Keratinocyte (primary cell): ENCODE measurements around the gene BCL2. TPM values are rescaled to one million over a fixed set of nuclear protein-coding genes. Genes with fewer than 3 reads are reported as not detected.

Source experiments
- DNase-seq: peaks from one replicate; pipeline ENCODE4 v3.0.0-alpha.2; 2011; ENCODE audit warnings: low read depth, missing footprints, low spot score
- FAIRE-seq: peaks from 2 replicates; lab custom pipeline; 2011; peaks lifted over from hg19 to GRCh38; lab: Jason Lieb, UNC
- H2AFZ ChIP-seq: 2 replicates; pipeline ENCODE4 v1.6.0; 2012; ENCODE audit warnings: low read length, control low read depth, inconsistent platforms; ENCODE audit not compliant: control insufficient read depth
- H3K27ac ChIP-seq: 2 replicates; pipeline ENCODE4 v1.5.1; 2011; ENCODE audit warnings: low read length; ENCODE audit not compliant: control insufficient read depth, insufficient read depth
- H3K27me3 ChIP-seq: 3 replicates; pipeline ENCODE4 v1.6.0; 2011; ENCODE audit warnings: low read length; ENCODE audit not compliant: control insufficient read depth, insufficient read depth; ENCODE audit errors: extremely low read depth
- H3K36me3 ChIP-seq, 2 experiments: 2 replicates in 1 of 2; 3 replicates in 1 of 2; pipeline ENCODE4 v1.5.1; 2011; ENCODE audit warnings: low read length in 2 of 2, mild to moderate bottlenecking in 1 of 2; ENCODE audit not compliant: control insufficient read depth in 2 of 2, insufficient read depth in 2 of 2; ENCODE audit errors: extremely low read depth in 1 of 2
- H3K4me1 ChIP-seq: 3 replicates; pipeline ENCODE4 v1.5.1; 2011; ENCODE audit warnings: low read length; ENCODE audit not compliant: control insufficient read depth, insufficient read depth; ENCODE audit errors: extremely low read depth
- H3K4me2 ChIP-seq: 3 replicates; pipeline ENCODE4 v1.6.0; 2011; ENCODE audit warnings: low read depth, low read length; ENCODE audit not compliant: control insufficient read depth, insufficient read depth; ENCODE audit errors: extremely low read depth
- H3K4me3 ChIP-seq, 3 experiments: fragments of 200-600 bp in 1 of 3; sonication (generic) in 1 of 3; 2 replicates in 2 of 3; 3 replicates in 1 of 3; pipeline ENCODE4 v1.5.1; 2011 to 2016; ENCODE audit warnings: low read length in 3 of 3, mild to moderate bottlenecking in 3 of 3, control low read depth in 2 of 3, inconsistent platforms in 1 of 3, low read depth in 1 of 3, mixed read lengths in 1 of 3, mixed run types in 1 of 3, moderate library complexity in 1 of 3; ENCODE audit not compliant: control insufficient read depth in 2 of 3, insufficient read depth in 2 of 3; ENCODE audit errors: extremely low read depth in 1 of 3
- H3K79me2 ChIP-seq: 2 replicates; pipeline ENCODE4 v1.6.0; 2012; ENCODE audit warnings: low read length; ENCODE audit not compliant: control insufficient read depth, insufficient read depth
- H3K9ac ChIP-seq: 3 replicates; pipeline ENCODE4 v1.6.0; 2011; ENCODE audit warnings: low read length; ENCODE audit not compliant: control insufficient read depth, insufficient read depth; ENCODE audit errors: extremely low read depth
- H3K9me1 ChIP-seq: 3 replicates; pipeline ENCODE4 v1.6.0; 2011; ENCODE audit warnings: low read length; ENCODE audit not compliant: control insufficient read depth, insufficient read depth; ENCODE audit errors: extremely low read depth
- H3K9me3 ChIP-seq: 2 replicates; pipeline ENCODE4 v1.5.1; 2012; ENCODE audit warnings: low read depth, low read length; ENCODE audit not compliant: control insufficient read depth
- H4K20me1 ChIP-seq: 3 replicates; pipeline ENCODE4 v1.6.0; 2011; ENCODE audit warnings: low read length; ENCODE audit not compliant: control insufficient read depth, insufficient read depth; ENCODE audit errors: extremely low read depth
- CTCF ChIP-seq, 3 experiments: IDR thresholded peaks in 1 of 3; conservative IDR thresholded peaks in 1 of 3; optimal IDR thresholded peaks in 1 of 3; 2 replicates in 2 of 3; 3 replicates in 1 of 3; pipeline versions ENCODE3 to v1.5.1; 2011; ENCODE audit warnings: low read length in 3 of 3, mild to moderate bottlenecking in 3 of 3, moderate library complexity in 2 of 3, control low read depth in 1 of 3, inconsistent platforms in 1 of 3; ENCODE audit not compliant: insufficient read depth in 2 of 3; ENCODE audit errors: extremely low read depth in 1 of 3
- EZH2 ChIP-seq: IDR thresholded peaks from one replicate; pipeline ENCODE4 v1.6.1; 2012; ENCODE audit warnings: inconsistent platforms, mild to moderate bottlenecking, low read length, moderate library complexity
- dilution Hi-C: fragments of 300-500 bp; cut with MboI; formaldehyde crosslinking; loops from one replicate; pipeline ENCODE4 v1.7.0; 2020; ENCODE audit warnings: low sequenced_read_pairs; ENCODE audit not compliant: extremely low pct_ligation_motif_present
- polyA plus RNA-seq, 5 experiments: library from polyadenylated mRNA; depleted of rRNA in 3 of 5; stranded (reverse) in 3 of 5; stranded (forward) in 1 of 5; unstranded in 1 of 5; fragments of >200 nt; gene quantifications; 1 replicate in 1 of 5; 2 replicates in 3 of 5; 3 replicates in 1 of 5; pipeline versions ENCODE4 v1.2.1 to v1.2.3, GENCODE V29; 2011 to 2012; ENCODE audit warnings: missing spikeins in 2 of 5, low read depth in 1 of 5, low replicate concordance in 1 of 5

Gene BCL2
- polyA plus RNA-seq, 1 donor (not counting 4 experiments of a cell fraction or from before 2014, with no cell fraction given) = 0.30 TPM

GRCh38 chr18:63331105-63331504, 11.5 kb upstream of the BCL2 start:
- FAIRE-seq (no peak), DNase-seq (no peak)
- H3K36me3 ChIP-seq = peaks cover 29 to 30% of the 10 kb centered on the region in 2 experiments
- no peaks in the 10 kb centered on the region for H3K27me3 ChIP-seq
- no peak overlapping the region for H3K4me3 ChIP-seq
- no peak overlapping the region for H3K9ac ChIP-seq
- peaks cover 6% of the 10 kb centered on the region for H3K4me1 ChIP-seq
- H3K9me3 ChIP-seq = no peaks in the 10 kb centered on the region
- no peak overlapping the region for H3K27ac ChIP-seq
- peaks cover 3% of the 10 kb centered on the region for H3K79me2 ChIP-seq
- H3K9me1 ChIP-seq = no peaks in the 10 kb centered on the region
- H2AFZ ChIP-seq = no peak overlapping the region
- dilution Hi-C loops = no loop called here
- H3K4me2 ChIP-seq = no peak overlapping the region
- TF ChIP-seq EZH2 (no peak), CTCF (optimal IDR thresholded peaks at IDR 0.05 in 1 of 3, IDR thresholded peaks at IDR 0.05 in 1 of 3, conservative IDR thresholded peaks at IDR 0.05 in 1 of 3; ENCODE audit: extremely low read depth in 1 of 3, insufficient read depth in 2 of 3, low read length in 3 of 3) (no peak)
- no peaks in the 10 kb centered on the region for H4K20me1 ChIP-seq

- DNase-seq (no peak), FAIRE-seq (no peak)
- no peaks in the 10 kb centered on the region for H3K79me2 ChIP-seq
- no peaks in the 10 kb centered on the region for H3K9me1 ChIP-seq
- no peak overlapping the region for H2AFZ ChIP-seq
- H3K4me2 ChIP-seq = no peak overlapping the region
- no peaks in the 10 kb centered on the region for H3K4me1 ChIP-seq
- TF ChIP-seq EZH2 (no peak), CTCF (optimal IDR thresholded peaks at IDR 0.05 in 1 of 3, IDR thresholded peaks at IDR 0.05 in 1 of 3, conservative IDR thresholded peaks at IDR 0.05 in 1 of 3; ENCODE audit: extremely low read depth in 1 of 3, insufficient read depth in 2 of 3, low read length in 3 of 3) (no peak)
- H3K27me3 ChIP-seq = no peaks in the 10 kb centered on the region
- no peak overlapping the region for H3K4me3 ChIP-seq
- H3K36me3 ChIP-seq = peaks cover 20% of the 10 kb centered on the region in 2 experiments
- no peaks in the 10 kb centered on the region for H4K20me1 ChIP-seq
- dilution Hi-C loops = no loop called here
- H3K27ac ChIP-seq = no peak overlapping the region
- no peaks in the 10 kb centered on the region for H3K9me3 ChIP-seq
- H3K9ac ChIP-seq = no peak overlapping the region
Observed at GRCh38 chr18:63329431-63330145, 10.0 kb upstream of the BCL2 start.
